GM19043 (cell line): ENCODE measurements around the gene UPB1.
"Not testable (repeated sequence)": the region's sequence is repeated elsewhere in the genome, so short reads cannot be mapped to it uniquely, and the experiment has no call there.

Experiments
- ATAC-seq: cut with Tn5 transposase; IDR thresholded peaks from one replicate; pipeline ENCODE4 v1.9.1; 2021; ENCODE audit warnings: low read depth; ENCODE audit not compliant: unreplicated experiment

UPB1 gene

GRCh38 chr22:24474649-24475255 is 20.4 kb upstream of the UPB1 start:
- no peak for ATAC-seq

GRCh38 chr22:24481641-24482040 is 13.5 kb upstream of the UPB1 start:
- ATAC-seq, result no peak

DNA sequence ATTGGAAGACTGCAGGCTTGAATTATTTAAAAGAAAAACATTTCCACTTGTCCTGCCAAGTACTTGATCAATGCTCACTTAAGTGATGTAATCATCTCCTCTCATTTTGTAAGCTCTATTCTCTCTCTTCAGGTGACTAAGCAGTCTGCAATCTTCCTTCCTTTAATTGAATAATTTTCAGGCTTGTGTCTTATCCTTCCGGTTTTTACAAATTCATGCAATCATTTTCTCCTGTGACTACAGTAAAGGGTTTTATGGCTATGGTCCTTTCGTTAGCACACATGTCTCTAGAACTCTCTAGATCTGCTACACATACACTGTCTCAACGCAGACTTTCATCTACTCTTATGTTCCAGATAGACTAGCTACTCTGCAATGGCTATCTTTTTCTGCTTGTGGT is 12.6 kb upstream of the UPB1 start:
- ATAC-seq, result no peak

- ATAC-seq, result no peak
Measured at GRCh38 chr22:24482998-24483397, 12.1 kb upstream of the UPB1 start.

DNA sequence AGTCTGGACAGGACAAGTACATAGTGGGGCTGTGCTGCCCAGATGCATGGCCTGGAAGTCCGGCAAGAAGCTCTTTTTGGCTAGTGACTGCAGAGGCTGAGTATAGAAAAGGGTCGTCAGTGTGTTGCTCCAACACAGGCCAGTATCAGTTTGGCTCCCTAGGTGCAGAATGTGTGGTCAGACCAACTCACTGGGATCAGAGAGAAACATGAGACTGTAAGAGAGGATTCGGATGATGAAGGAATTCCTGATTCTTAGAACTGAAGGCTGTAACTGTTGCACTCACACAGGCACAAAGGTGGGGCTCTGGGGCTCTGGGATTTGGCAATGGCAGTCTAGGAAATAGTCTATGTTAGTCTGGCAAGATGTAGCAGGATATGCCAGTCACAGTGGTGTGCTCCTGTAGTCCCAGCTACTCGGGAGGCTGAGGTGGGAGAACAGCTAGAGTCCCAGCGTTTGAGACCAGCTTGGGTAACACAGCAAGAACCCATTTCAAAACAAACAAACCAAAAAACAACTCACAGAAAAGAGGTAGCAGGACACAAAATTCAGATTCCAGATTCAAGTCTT is 11.1 kb upstream of the UPB1 start:
- ATAC-seq, result no peak

DNA sequence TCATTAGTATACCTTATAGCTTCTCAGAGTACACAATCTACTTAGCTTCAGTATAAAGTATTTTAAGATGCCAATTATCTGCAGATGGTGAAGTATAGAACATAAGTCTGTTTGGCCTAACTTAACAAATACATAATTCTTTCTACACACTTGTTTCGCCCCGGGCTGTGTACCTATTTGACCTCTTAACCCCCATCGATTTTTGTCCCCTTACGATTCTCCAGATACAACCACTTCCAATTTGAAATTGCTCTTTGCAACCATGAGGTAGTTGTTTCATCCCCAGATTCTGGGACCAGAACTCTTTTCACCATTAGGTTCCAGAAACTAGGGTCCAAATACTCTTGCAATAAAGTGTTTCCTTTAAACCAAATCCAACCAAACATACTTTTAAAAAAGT is 10.0 kb upstream of the UPB1 start:
- ATAC-seq, result no peak

- ATAC-seq, result no peak
Measured at GRCh38 chr22:24485608-24486007, 9.5 kb upstream of the UPB1 start.

DNA sequence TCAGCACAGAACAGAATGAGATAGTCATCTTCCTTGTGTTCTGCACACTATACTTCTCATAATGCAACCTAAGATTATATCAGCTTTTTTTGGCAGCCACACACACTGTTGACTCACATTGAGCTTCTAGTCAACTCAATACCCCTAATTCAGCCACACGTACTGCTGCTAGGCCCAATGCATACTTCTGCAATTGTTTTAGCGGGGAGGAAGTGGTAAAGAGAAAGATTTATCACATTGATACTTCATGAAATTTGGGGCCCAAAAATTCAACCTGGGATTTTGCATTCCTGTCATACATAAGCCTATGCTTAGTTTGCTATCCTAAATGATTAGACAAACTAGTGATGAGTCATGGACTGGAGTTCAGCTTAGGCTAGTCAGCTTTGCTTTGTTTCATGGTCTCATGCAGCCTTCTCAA is 8.6 kb upstream of the UPB1 start:
- ATAC-seq, result no peak

- ATAC-seq, result no peak
Measured at GRCh38 chr22:24489011-24489410, 6.1 kb upstream of the UPB1 start.

DNA sequence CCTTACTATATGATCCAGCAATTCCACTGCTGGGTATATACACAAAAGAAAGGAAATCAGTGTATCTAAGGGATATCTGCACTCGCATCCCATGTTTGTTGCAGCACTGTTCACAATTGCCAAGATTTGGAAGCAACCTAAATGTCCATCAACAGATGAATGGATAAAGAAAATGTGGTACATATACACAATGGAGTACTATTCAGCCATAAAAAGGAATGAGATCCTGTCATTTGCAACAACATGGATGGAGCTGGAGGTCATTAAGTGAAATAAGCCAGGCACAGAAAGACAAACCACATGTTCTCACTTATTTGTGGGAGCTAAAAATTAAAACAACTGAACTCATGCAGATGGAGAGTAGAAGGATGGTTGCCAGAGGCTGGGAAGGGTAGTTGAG is 5.7 kb upstream of the UPB1 start:
- ATAC-seq, result not testable (repeated sequence)

- no peak for ATAC-seq
Measured at GRCh38 chr22:24492391-24492790, 2.7 kb upstream of the UPB1 start.

DNA sequence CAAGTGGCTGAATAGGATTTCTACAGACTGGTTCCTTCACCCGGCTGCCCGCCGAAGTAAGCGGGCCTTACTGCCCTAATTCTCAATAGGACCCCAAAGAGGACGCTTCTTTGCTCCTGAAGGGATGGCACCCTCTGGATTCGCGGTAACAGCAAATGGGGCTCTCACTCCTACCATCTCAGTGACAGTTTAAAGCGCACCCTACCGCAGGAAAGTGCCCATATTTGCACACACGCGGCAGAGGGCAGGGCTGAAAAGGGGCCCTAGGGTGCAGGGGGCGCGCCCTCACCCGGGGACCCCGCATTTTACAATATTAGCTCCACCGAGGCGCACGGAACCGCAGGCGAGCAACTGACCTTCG is 985 bp upstream of the UPB1 start:
- ATAC-seq, result no peak

- no peak for ATAC-seq
Measured at GRCh38 chr22:24495365-24495675, 188 bp downstream of the UPB1 start.

- ATAC-seq, result no peak
Measured at GRCh38 chr22:24496234-24496633, 1.1 kb downstream of the UPB1 start.

DNA sequence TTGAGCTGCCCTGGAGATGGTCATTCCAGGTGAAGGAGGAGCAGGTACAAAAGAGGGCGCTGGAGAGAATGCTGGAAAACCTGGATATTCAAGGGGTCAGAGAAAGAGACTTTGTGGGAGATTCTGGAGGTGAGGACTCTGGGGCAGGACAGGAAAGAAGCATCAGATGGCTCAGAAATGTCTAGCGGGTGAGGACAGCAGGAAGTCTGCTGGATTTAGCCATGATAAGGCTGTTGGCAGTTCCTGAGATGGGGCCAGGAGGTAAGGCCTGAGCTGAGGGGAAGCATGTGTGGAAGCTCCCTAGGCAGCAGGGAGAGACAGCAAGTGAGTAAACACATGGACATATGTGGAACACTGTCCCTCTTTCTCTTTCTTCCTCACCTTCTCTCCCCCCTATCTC is 1.5 kb downstream of the UPB1 start:
- no peak for ATAC-seq

- no peak for ATAC-seq
Measured at GRCh38 chr22:24497841-24498258, 2.7 kb downstream of the UPB1 start.

GRCh38 chr22:24498824-24499223 is 3.7 kb downstream of the UPB1 start:
- ATAC-seq, result no peak

DNA sequence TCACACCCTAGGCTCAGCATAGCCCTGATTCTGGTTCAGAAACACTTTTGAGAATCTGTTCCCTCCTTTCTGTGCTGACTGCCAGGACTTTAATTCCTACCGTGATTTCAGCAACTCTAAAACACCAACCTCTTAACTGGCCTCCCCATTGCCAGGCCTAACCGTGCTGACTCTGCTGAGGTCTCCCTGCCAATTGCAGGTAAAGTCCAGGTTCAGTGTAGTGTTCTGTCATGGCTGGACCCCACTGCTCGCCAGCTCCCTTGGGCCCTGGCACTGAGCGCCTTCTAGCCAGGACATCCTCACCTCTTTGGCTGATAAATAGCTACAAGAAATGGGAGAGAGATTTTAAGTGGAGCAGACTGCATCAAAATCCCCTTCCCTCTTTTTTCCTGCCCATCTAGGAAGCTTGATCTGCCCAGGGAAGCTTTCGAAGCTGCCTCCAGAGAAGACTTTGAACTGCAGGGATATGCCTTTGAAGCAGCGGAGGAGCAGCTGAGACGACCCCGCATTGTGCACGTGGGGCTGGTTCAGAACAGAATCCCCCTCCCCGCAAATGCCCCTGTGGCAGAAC is 4.7 kb downstream of the UPB1 start:
- no peak for ATAC-seq

DNA sequence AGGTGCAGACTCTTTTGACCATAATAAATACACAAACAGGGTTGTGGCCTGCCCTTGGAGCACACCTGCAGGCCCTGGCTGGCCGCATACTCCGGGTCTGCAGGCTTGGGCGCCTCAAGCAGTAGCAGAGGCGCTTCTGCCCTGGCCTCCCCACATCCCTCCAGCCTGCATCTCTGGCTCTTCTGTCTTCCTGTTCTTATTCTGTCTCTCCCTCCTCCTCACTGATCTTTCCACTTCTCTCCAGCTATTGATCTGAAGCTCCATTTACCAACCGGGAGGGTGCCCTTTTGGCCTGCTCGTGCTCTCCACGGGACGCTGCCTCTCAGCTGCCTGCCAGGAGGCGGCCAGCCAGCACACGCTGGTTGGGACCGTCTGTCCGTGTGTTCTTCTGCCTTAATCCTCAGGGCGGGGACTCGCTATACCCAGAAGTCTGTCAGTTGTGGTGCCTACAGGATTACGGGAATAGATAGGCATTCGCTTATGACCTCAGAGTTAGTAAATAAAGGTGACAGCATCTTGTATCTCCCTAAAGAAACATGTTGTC is 5.2 kb downstream of the UPB1 start:
- ATAC-seq, result no peak

DNA sequence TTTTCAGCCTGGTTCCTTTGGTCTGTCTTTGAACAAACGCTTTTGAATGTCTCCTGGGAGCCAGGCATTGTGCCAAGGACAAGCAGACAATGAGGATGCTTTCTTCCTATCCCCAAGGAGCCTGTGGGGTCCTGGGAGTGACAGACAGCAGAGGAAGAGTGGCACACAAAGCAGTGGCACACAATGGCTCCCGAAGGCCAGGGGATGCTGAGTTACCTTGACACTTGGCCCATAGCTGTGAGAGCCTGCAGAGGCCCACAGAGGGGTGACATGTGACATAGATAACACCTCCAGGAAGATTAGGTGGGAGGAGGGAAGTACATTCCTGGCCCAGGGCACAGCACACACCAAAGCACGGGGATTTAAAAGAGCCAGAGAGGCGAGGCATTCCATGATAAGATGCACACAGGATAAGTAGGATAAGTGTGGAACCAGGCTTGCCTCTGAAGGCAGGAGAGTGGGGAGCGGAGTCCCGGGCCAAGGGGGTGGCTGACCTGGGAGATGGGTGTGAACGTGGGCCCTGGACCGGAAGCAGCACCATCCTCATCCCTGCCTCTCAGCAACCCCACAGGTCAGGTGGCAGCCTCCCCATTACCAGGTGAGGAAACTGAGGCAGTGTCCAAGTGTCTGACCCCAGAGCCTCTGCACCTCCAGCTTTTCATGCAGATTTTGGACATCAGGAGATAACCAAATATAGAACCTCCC is 6.3 kb downstream of the UPB1 start:
- no peak for ATAC-seq

- ATAC-seq, result no peak
Measured at GRCh38 chr22:24502034-24502433, 6.9 kb downstream of the UPB1 start.

- no peak for ATAC-seq
Measured at GRCh38 chr22:24502541-24502940, 7.4 kb downstream of the UPB1 start.
